Mammary epithelial cell (primary cell): ENCODE measurements around the gene MYCBPAP.

ENCODE experiments used
- EZH2 ChIP-seq: IDR thresholded peaks from 2 replicates; pipeline ENCODE4 v1.6.1; 2012; ENCODE audit warnings: low read length, inconsistent platforms, borderline replicate concordance
- TF ChIP-seq, protein P1 (sequence below), 2 donors: IDR thresholded peaks in 1 of 2; conservative IDR thresholded peaks in 1 of 2; 2 replicates each; pipeline ENCODE4 v1.5.1; 2011 to 2012; ENCODE audit warnings: inconsistent platforms in 2 of 2, low read length in 2 of 2, mild to moderate bottlenecking in 2 of 2, control low read depth in 1 of 2, low read depth in 1 of 2; ENCODE audit not compliant: insufficient read depth in 1 of 2; ENCODE audit errors: extremely low read depth in 1 of 2

DNA sequence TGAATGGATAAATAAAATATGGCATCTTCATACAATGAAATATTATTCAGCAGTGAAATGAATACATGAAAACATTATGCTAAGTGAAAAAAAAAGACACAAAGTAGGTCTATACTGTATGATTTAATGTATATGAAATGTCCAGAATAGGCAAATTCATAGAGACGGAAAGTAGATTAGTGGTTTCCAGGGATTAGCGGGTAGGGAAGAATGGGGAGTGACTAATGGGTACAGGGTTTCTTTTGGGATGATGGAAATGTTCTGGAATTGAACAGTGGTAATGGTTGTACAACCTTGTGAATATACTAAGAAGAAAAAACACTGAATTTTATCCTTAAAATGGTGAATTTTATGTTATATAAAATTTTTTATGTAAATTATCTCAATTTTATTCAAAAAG is 8.5 kb upstream of the MYCBPAP start:
- TF ChIP-seq, protein P1, sequence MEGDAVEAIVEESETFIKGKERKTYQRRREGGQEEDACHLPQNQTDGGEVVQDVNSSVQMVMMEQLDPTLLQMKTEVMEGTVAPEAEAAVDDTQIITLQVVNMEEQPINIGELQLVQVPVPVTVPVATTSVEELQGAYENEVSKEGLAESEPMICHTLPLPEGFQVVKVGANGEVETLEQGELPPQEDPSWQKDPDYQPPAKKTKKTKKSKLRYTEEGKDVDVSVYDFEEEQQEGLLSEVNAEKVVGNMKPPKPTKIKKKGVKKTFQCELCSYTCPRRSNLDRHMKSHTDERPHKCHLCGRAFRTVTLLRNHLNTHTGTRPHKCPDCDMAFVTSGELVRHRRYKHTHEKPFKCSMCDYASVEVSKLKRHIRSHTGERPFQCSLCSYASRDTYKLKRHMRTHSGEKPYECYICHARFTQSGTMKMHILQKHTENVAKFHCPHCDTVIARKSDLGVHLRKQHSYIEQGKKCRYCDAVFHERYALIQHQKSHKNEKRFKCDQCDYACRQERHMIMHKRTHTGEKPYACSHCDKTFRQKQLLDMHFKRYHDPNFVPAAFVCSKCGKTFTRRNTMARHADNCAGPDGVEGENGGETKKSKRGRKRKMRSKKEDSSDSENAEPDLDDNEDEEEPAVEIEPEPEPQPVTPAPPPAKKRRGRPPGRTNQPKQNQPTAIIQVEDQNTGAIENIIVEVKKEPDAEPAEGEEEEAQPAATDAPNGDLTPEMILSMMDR (conservative IDR thresholded peaks at IDR 0.05 in 1 of 2, IDR thresholded peaks at IDR 0.05 in 1 of 2; ENCODE audit: extremely low read depth in 1 of 2, insufficient read depth in 1 of 2, low read depth in 1 of 2, low read length in 2 of 2) = no peak
- no peak for TF ChIP-seq EZH2
